ENCODE data around the gene CACNG4.

Gene CACNG4

GRCh38 chr17:67050066-67050465 is 85.6 kb downstream of the CACNG4 start:
- Histone ChIP-seq H3K4me3 (replicated peaks; ENCODE audit: low read depth, low read length) (no peak overlapping the region), H3K36me3 (ENCODE audit: control insufficient read depth, insufficient read depth, low read length) (no peaks in the 10 kb centered on the region), H3K27me3 (replicated peaks; ENCODE audit: control insufficient read depth, insufficient read depth, low read length) (no peaks in the 10 kb centered on the region)
- no peak for TF ChIP-seq CTCF (IDR thresholded peaks at IDR 0.05; ENCODE audit: insufficient read depth, low read length, poor library complexity, severe bottlenecking)
- no peak for DNase-seq (ENCODE audit: extremely low read depth, insufficient read length)

- DNase-seq (ENCODE audit: extremely low read depth, insufficient read length), result no peak
- TF ChIP-seq CTCF (IDR thresholded peaks at IDR 0.05; ENCODE audit: insufficient read depth, low read length, poor library complexity, severe bottlenecking), result no peak
- H3K4me3 ChIP-seq (replicated peaks; ENCODE audit: low read depth, low read length), result no peak overlapping the region
- H3K27me3 ChIP-seq (replicated peaks; ENCODE audit: control insufficient read depth, insufficient read depth, low read length), result no peaks in the 10 kb centered on the region
- no peaks in the 10 kb centered on the region for H3K36me3 ChIP-seq (ENCODE audit: control insufficient read depth, insufficient read depth, low read length)
These were observed 86.1 kb downstream of the CACNG4 start for GRCh38 chr17:67050471-67051154.

GRCh38 chr17:67051155-67051538 is 86.6 kb downstream of the CACNG4 start:
- Histone ChIP-seq H3K4me3 (replicated peaks; ENCODE audit: low read depth, low read length) (no peak overlapping the region), H3K36me3 (ENCODE audit: control insufficient read depth, insufficient read depth, low read length) (no peaks in the 10 kb centered on the region), H3K27me3 (replicated peaks; ENCODE audit: control insufficient read depth, insufficient read depth, low read length) (no peaks in the 10 kb centered on the region)
- no peak for DNase-seq (ENCODE audit: extremely low read depth, insufficient read length)
- TF ChIP-seq CTCF (IDR thresholded peaks at IDR 0.05; ENCODE audit: insufficient read depth, low read length, poor library complexity, severe bottlenecking), result no peak

GRCh38 chr17:67051837-67052236 is 87.3 kb downstream of the CACNG4 start:
- Histone ChIP-seq H3K27me3 (replicated peaks; ENCODE audit: control insufficient read depth, insufficient read depth, low read length) (no peaks in the 10 kb centered on the region), H3K36me3 (ENCODE audit: control insufficient read depth, insufficient read depth, low read length) (no peaks in the 10 kb centered on the region), H3K4me3 (replicated peaks; ENCODE audit: low read depth, low read length) (no peak overlapping the region)
- TF ChIP-seq CTCF (IDR thresholded peaks at IDR 0.05; ENCODE audit: insufficient read depth, low read length, poor library complexity, severe bottlenecking), result no peak
- DNase-seq (ENCODE audit: extremely low read depth, insufficient read length), result no peak

GRCh38 chr17:67052720-67053437 is 88.4 kb downstream of the CACNG4 start:
- DNase-seq (ENCODE audit: extremely low read depth, insufficient read length), result no peak

More at GRCh38 chr17:67052720-67053437, 88.4 kb downstream of the CACNG4 start:
- Histone ChIP-seq H3K27me3 (replicated peaks; ENCODE audit: control insufficient read depth, insufficient read depth, low read length) (no peaks in the 10 kb centered on the region), H3K36me3 (ENCODE audit: control insufficient read depth, insufficient read depth, low read length) (no peaks in the 10 kb centered on the region), H3K4me3 (replicated peaks; ENCODE audit: low read depth, low read length) (no peak overlapping the region)
- no peak for TF ChIP-seq CTCF (IDR thresholded peaks at IDR 0.05; ENCODE audit: insufficient read depth, low read length, poor library complexity, severe bottlenecking)
